ENCODE results near the gene ERMARD.

- no peak for TF ChIP-seq POLR2A (IDR thresholded peaks at IDR 0.05)
- TF ChIP-seq, protein P1, sequence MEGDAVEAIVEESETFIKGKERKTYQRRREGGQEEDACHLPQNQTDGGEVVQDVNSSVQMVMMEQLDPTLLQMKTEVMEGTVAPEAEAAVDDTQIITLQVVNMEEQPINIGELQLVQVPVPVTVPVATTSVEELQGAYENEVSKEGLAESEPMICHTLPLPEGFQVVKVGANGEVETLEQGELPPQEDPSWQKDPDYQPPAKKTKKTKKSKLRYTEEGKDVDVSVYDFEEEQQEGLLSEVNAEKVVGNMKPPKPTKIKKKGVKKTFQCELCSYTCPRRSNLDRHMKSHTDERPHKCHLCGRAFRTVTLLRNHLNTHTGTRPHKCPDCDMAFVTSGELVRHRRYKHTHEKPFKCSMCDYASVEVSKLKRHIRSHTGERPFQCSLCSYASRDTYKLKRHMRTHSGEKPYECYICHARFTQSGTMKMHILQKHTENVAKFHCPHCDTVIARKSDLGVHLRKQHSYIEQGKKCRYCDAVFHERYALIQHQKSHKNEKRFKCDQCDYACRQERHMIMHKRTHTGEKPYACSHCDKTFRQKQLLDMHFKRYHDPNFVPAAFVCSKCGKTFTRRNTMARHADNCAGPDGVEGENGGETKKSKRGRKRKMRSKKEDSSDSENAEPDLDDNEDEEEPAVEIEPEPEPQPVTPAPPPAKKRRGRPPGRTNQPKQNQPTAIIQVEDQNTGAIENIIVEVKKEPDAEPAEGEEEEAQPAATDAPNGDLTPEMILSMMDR (IDR thresholded peaks at IDR 0.05 in 4 of 5, conservative IDR thresholded peaks at IDR 0.05 in 1 of 5) = no peak
Observed at GRCh38 chr6:169729961-169730360, 21.5 kb upstream of the ERMARD start.

All from gastrocnemius medialis (tissue), 4 donors.